ENCODE data around the gene CLIC5.

- no peak for TF ChIP-seq CTCF (IDR thresholded peaks at IDR 0.05)
- no peak for TF ChIP-seq POLR2AphosphoS5 (IDR thresholded peaks at IDR 0.05)
- no peak for TF ChIP-seq EP300 (IDR thresholded peaks at IDR 0.05)
- no peak for TF ChIP-seq POLR2A (IDR thresholded peaks at IDR 0.05)
Observed at GRCh38 chr6:45917439-45917838, 98.2 kb downstream of the CLIC5 start.

All from gastroesophageal sphincter (tissue), 3 donors.